Activated CD8-positive, alpha-beta T cell treated with anti-CD3 and anti-CD28 coated beads for 36 hours (primary cell): ENCODE measurements around the gene EMP1. TPM values are rescaled to one million over a fixed set of nuclear protein-coding genes. Genes with fewer than 3 reads are reported as not detected.

Source experiments
- ATAC-seq: fragments of 200-7000 bp; cut with Tn5 transposase; one replicate; pipeline ENCODE4 v1.10.0; 2021; ENCODE audit warnings: mild to moderate bottlenecking, moderate library complexity
- CTCF ChIA-PET: fragments of 350-600 bp; sonication (Branson Sonifier 250); formaldehyde crosslinking; loops from one replicate; lab custom pipeline; 2021; ENCODE audit warnings: antibody characterized with exemption; lab: Charles Lee
- POLR2A ChIA-PET: fragments of 350-600 bp; sonication (Branson Sonifier 250); formaldehyde crosslinking; loops from one replicate; lab custom pipeline; 2021; ENCODE audit warnings: antibody characterized with exemption; lab: Charles Lee
- DNase-seq: peaks from one replicate; pipeline ENCODE4 v3.0.0-alpha.2; 2020
- H3K27ac Mint-ChIP-seq: one replicate; pipeline ENCODE4 v1.8.0; 2021; ENCODE audit warnings: mild to moderate bottlenecking, mixed read lengths
- H3K27me3 Mint-ChIP-seq: one replicate; pipeline ENCODE4 v1.8.0; 2021; ENCODE audit warnings: mixed read lengths
- H3K36me3 Mint-ChIP-seq: one replicate; pipeline ENCODE4 v1.8.0; 2021; ENCODE audit warnings: low read depth, mixed read lengths
- H3K4me1 Mint-ChIP-seq: one replicate; pipeline ENCODE4 v1.8.0; 2021; ENCODE audit warnings: low read depth, mixed read lengths
- H3K4me3 Mint-ChIP-seq: one replicate; pipeline ENCODE4 v1.8.0; 2021; ENCODE audit warnings: mild to moderate bottlenecking, moderate library complexity, mixed read lengths
- H3K9me3 Mint-ChIP-seq: one replicate; pipeline ENCODE4 v1.8.0; 2021; ENCODE audit warnings: mixed read lengths
- CTCF ChIP-seq: fragments of 200-600 bp; IDR thresholded peaks from one replicate; pipeline ENCODE4 v1.8.0; 2022; ENCODE audit warnings: antibody characterized with exemption, mild to moderate bottlenecking
- intact Hi-C: fragments of 100-400 bp; cut with micrococcal nuclease; formaldehyde crosslinking; loops from one replicate; pipeline ENCODE4 v1.10.0; 2022
- total RNA-seq, 2 experiments: library from RNA; stranded (reverse); gene quantifications; one replicate each; pipeline ENCODE4 v1.2.3, GENCODE V29; 2021

Gene EMP1
- total RNA-seq, result 1 to 10 TPM; 3.1 to 3.6 TPM

- Mint-ChIP-seq H3K9me3 (no peaks in the 10 kb centered on the region), H3K36me3 (no peaks in the 10 kb centered on the region), H3K4me3 (peak within 1 kb of the TSS; percentile 80), H3K27ac (peak within 1 kb of the TSS; percentile 83), H3K27me3 (peaks cover 7% of the 10 kb centered on the region), H3K4me1 (peaks cover 27% of the 10 kb centered on the region)
- CTCF ChIA-PET, result interaction anchor here (1.0 to 2.0 kb wide), 7 partner anchors 10 to 280 kb away, joined by 3 to 16 read pairs (median 3); no protein-coding TSS in a partner anchor
- ATAC-seq, result peak; percentile 98
- TF ChIP-seq CTCF, result no peak
- intact Hi-C loops, result no loop called here
- peak; percentile 93 for DNase-seq
- POLR2A ChIA-PET, result interaction anchor here (0.6 to 1.2 kb wide), 3 partner anchors 31 to 96 kb away, joined by 3 to 5 read pairs (median 3); no protein-coding TSS in a partner anchor
Observed at GRCh38 chr12:13196130-13196921, at the start of gene EMP1. Gene EMP1 (plus strand): TSS chr12:13196726. CDS start chr12:13211511, 14,785 bp downstream.

- CTCF ChIA-PET, result interaction anchor here (2.3 kb wide), 1 partner anchor 64 kb away, joined by 9 read pairs; no protein-coding TSS in a partner anchor
- DNase-seq, result no peak
- Mint-ChIP-seq H3K27me3 (no peaks in the 10 kb centered on the region), H3K4me3 (no peak overlapping the region), H3K27ac (no peak overlapping the region), H3K9me3 (no peaks in the 10 kb centered on the region), H3K4me1 (peaks cover 15% of the 10 kb centered on the region), H3K36me3 (no peaks in the 10 kb centered on the region)
- no peak for ATAC-seq
- no peak for TF ChIP-seq CTCF
- POLR2A ChIA-PET, result interaction anchor here (1.7 kb wide), 1 partner anchor 17 kb away, joined by 3 read pairs; no protein-coding TSS in a partner anchor
- intact Hi-C loops, result no loop called here
Observed at GRCh38 chr12:13147688-13148484, 48.6 kb upstream of the EMP1 start.

GRCh38 chr12:13148485-13148847, 48.1 kb upstream of the EMP1 start:
- Mint-ChIP-seq H3K27me3 (no peaks in the 10 kb centered on the region), H3K9me3 (no peaks in the 10 kb centered on the region), H3K4me1 (peaks cover 15% of the 10 kb centered on the region), H3K27ac (no peak overlapping the region), H3K4me3 (no peak overlapping the region), H3K36me3 (no peaks in the 10 kb centered on the region)
- no peak for ATAC-seq
- CTCF ChIA-PET, result interaction anchor here (1.3 to 2.3 kb wide), 2 partner anchors 46 to 63 kb away, joined by 3 to 9 read pairs; no protein-coding TSS in a partner anchor
- intact Hi-C loops, result no loop called here
- POLR2A ChIA-PET, result no interaction called here
- no peak for TF ChIP-seq CTCF
- DNase-seq, result no peak

GRCh38 chr12:13149411-13149810, 47.1 kb upstream of the EMP1 start:
- POLR2A ChIA-PET, result no interaction called here
- Mint-ChIP-seq H3K9me3 (no peaks in the 10 kb centered on the region), H3K4me3 (no peak overlapping the region), H3K27ac (no peak overlapping the region), H3K4me1 (peaks cover 14% of the 10 kb centered on the region), H3K27me3 (no peaks in the 10 kb centered on the region), H3K36me3 (no peaks in the 10 kb centered on the region)
- intact Hi-C loops, result no loop called here
- ATAC-seq (no peak), DNase-seq (no peak)
- CTCF ChIA-PET, result interaction anchor here (1.3 to 2.3 kb wide), 2 partner anchors 47 to 62 kb away, joined by 3 to 9 read pairs; no protein-coding TSS in a partner anchor
- no peak for TF ChIP-seq CTCF
